CD4-positive, alpha-beta T cell (primary cell): ENCODE measurements around the gene VPS51. TPM values are rescaled to one million over a fixed set of nuclear protein-coding genes. Genes with fewer than 3 reads are reported as not detected.
"Not testable (repeated sequence)": the region's sequence is repeated elsewhere in the genome, so short reads cannot be mapped to it uniquely, and the experiment has no call there.

Source experiments
- ATAC-seq: fragments of 200-7000 bp; cut with Tn5 transposase; one replicate; pipeline ENCODE4 v1.10.0; 2022; ENCODE audit warnings: mild to moderate bottlenecking; ENCODE audit not compliant: poor library complexity
- CTCF ChIA-PET: fragments of 350-600 bp; sonication (Branson Sonifier 250); formaldehyde crosslinking; loops from one replicate; lab custom pipeline; 2021; ENCODE audit warnings: antibody characterized with exemption, inconsistent platforms; lab: Charles Lee
- POLR2A ChIA-PET: fragments of 350-600 bp; sonication (Branson Sonifier 250); formaldehyde crosslinking; loops from one replicate; lab custom pipeline; 2021; ENCODE audit warnings: antibody characterized with exemption, inconsistent platforms; lab: Charles Lee
- DNase-seq, 14 experiments: peaks; one replicate each; pipeline ENCODE4 v3.0.0-alpha.2; 2013 to 2020; ENCODE audit warnings: mixed read lengths in 2 of 14
- H3K27ac ChIP-seq, 2 donors: one replicate each; pipeline versions ENCODE4 v1.5.1 to v1.7.0; 2013; ENCODE audit warnings: low read length in 2 of 2, low read depth in 1 of 2, mild to moderate bottlenecking in 1 of 2
- H3K27me3 ChIP-seq, 2 experiments: 1 replicate in 1 of 2; 2 replicates in 1 of 2; pipeline versions ENCODE4 v1.6.1 to v1.7.0; 2013; ENCODE audit warnings: low read length in 2 of 2, control low read depth in 1 of 2, mild to moderate bottlenecking in 1 of 2, moderate library complexity in 1 of 2; ENCODE audit not compliant: insufficient read depth in 2 of 2, control insufficient read depth in 1 of 2
- H3K36me3 ChIP-seq: one replicate; pipeline ENCODE4 v1.6.1; 2013; ENCODE audit warnings: low read length, control low read depth; ENCODE audit not compliant: insufficient read depth
- H3K4me1 ChIP-seq: one replicate; pipeline ENCODE4 v1.6.1; 2013; ENCODE audit warnings: low read length, control low read depth; ENCODE audit not compliant: insufficient read depth
- H3K4me3 ChIP-seq: one replicate; pipeline ENCODE4 v1.5.1; 2013; ENCODE audit warnings: mild to moderate bottlenecking, low read length, moderate library complexity
- H3K9me3 ChIP-seq, 2 experiments: 1 replicate in 1 of 2; 2 replicates in 1 of 2; pipeline versions ENCODE4 v1.6.1 to v1.7.0; 2013; ENCODE audit warnings: low read length in 2 of 2, mild to moderate bottlenecking in 2 of 2, control low read depth in 1 of 2, moderate library complexity in 1 of 2; ENCODE audit not compliant: control insufficient read depth in 1 of 2, insufficient read depth in 1 of 2
- H3K27ac Mint-ChIP-seq: one replicate; pipeline ENCODE4 v1.8.0; 2020; ENCODE audit warnings: mixed read lengths
- H3K27me3 Mint-ChIP-seq: one replicate; pipeline ENCODE4 v1.8.0; 2021; ENCODE audit warnings: mixed read lengths
- H3K36me3 Mint-ChIP-seq: one replicate; pipeline ENCODE4 v1.8.0; 2021; ENCODE audit warnings: low read depth, mixed read lengths
- H3K4me1 Mint-ChIP-seq: one replicate; pipeline ENCODE4 v1.8.0; 2021; ENCODE audit warnings: low read depth, mixed read lengths
- H3K4me3 Mint-ChIP-seq: one replicate; pipeline ENCODE4 v1.8.0; 2020; ENCODE audit warnings: mild to moderate bottlenecking, mixed read lengths
- H3K9me3 Mint-ChIP-seq: one replicate; pipeline ENCODE4 v1.8.0; 2020; ENCODE audit warnings: mixed read lengths
- intact Hi-C, 2 experiments: fragments of 100-400 bp; cut with DNase I in 1 of 2; cut with micrococcal nuclease in 1 of 2; formaldehyde crosslinking; loops; one replicate each; pipeline versions ENCODE4 v1.15.1 to v1.9.0; 2023 to 2025; cut with DNase I, micrococcal nuclease
- total RNA-seq, 174 experiments: library from RNA in 2 of 174; stranded (reverse) in 2 of 174; gene quantifications; one replicate each; pipeline ENCODE4 v1.2.3 and lab custom pipeline; 2021 to 2026
- TF ChIP-seq, protein P1 (sequence below): fragments of 200-600 bp; IDR thresholded peaks from one replicate; pipeline ENCODE4 v1.8.0; 2022; ENCODE audit warnings: antibody characterized with exemption, mild to moderate bottlenecking

The VPS51 gene
- total RNA-seq, 2 experiments from 2014 or later, result 243 to 246 TPM

DNA sequence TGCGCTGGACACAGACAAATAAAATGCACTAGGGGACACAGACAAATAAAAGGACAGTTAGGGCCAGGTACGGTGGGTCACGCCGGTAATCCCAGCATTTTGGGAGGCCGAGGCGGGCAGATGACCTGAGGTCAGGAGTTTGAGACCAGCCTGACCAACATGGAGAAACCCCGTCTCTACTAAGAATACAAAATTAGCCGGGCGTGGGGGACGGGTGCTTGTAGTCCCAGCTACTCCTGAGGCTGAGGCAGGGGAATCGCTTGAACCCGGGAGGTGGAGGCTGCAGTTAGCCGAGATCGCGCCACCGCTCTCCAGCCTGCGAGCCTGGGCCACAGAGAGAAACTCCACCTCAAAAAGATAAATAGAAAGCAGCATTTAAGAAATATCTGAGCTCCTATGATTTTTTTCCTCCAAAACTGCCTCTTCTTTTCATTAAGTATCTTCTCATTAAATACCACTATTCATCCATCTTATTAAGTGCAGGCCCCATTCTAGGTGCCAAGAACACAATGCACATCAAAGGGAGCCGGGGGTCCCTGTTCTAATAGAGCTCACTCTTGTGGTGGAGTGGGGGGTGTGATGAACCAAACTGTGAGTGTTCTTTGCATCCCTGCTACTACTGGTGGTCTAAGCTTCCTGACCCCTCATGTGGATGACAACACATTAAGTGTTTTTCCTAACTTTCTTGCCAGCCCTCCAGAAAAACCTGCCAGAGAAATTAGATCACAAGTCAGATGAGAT, 22.3 kb downstream of the VPS51 start:
- H3K36me3 ChIP-seq, result peaks cover 40% of the 10 kb centered on the region
- CTCF ChIA-PET, result interaction anchor here (0.9 to 5.3 kb wide), 6 partner anchors 8 to 340 kb away, joined by 3 to 23 read pairs (median 6); partner anchors contain the start of genes ARL2 and SF1
- H3K4me1 ChIP-seq, result peaks cover 66% of the 10 kb centered on the region
- peaks cover 54% of the 10 kb centered on the region for H3K4me1 Mint-ChIP-seq
- no peak for ATAC-seq
- H3K4me3 ChIP-seq, result no peak overlapping the region
- H3K9me3 ChIP-seq, result no peaks in the 10 kb centered on the region
- no peaks in the 10 kb centered on the region for H3K27me3 ChIP-seq
- POLR2A ChIA-PET, result interaction anchor here (0.8 to 3.2 kb wide), 32 partner anchors 9 to 772 kb away, joined by 3 to 57 read pairs (median 5); partner anchors contain the start of genes ARL2, CAPN1, CCDC85B and EHD1
- TF ChIP-seq, protein P1, sequence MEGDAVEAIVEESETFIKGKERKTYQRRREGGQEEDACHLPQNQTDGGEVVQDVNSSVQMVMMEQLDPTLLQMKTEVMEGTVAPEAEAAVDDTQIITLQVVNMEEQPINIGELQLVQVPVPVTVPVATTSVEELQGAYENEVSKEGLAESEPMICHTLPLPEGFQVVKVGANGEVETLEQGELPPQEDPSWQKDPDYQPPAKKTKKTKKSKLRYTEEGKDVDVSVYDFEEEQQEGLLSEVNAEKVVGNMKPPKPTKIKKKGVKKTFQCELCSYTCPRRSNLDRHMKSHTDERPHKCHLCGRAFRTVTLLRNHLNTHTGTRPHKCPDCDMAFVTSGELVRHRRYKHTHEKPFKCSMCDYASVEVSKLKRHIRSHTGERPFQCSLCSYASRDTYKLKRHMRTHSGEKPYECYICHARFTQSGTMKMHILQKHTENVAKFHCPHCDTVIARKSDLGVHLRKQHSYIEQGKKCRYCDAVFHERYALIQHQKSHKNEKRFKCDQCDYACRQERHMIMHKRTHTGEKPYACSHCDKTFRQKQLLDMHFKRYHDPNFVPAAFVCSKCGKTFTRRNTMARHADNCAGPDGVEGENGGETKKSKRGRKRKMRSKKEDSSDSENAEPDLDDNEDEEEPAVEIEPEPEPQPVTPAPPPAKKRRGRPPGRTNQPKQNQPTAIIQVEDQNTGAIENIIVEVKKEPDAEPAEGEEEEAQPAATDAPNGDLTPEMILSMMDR, result peak; percentile 60
- H3K27ac ChIP-seq, result peak overlapping the region; percentile 5
- H3K9me3 Mint-ChIP-seq, result no peaks in the 10 kb centered on the region
- H3K27ac Mint-ChIP-seq, result peak overlapping the region; percentile 91
- H3K36me3 Mint-ChIP-seq, result peaks cover 61% of the 10 kb centered on the region
- DNase-seq, result no peak
- peak overlapping the region; percentile 96 for H3K4me3 Mint-ChIP-seq
- intact Hi-C loops, result loop anchor here (1.0 to 10.0 kb wide), 6 partner anchors 8 to 407 kb away; partner anchors contain the start of genes PPP2R5B (in 1 of the 2) and SCYL1 (in 1 of the 2)
- no peaks in the 10 kb centered on the region for H3K27me3 Mint-ChIP-seq

DNA sequence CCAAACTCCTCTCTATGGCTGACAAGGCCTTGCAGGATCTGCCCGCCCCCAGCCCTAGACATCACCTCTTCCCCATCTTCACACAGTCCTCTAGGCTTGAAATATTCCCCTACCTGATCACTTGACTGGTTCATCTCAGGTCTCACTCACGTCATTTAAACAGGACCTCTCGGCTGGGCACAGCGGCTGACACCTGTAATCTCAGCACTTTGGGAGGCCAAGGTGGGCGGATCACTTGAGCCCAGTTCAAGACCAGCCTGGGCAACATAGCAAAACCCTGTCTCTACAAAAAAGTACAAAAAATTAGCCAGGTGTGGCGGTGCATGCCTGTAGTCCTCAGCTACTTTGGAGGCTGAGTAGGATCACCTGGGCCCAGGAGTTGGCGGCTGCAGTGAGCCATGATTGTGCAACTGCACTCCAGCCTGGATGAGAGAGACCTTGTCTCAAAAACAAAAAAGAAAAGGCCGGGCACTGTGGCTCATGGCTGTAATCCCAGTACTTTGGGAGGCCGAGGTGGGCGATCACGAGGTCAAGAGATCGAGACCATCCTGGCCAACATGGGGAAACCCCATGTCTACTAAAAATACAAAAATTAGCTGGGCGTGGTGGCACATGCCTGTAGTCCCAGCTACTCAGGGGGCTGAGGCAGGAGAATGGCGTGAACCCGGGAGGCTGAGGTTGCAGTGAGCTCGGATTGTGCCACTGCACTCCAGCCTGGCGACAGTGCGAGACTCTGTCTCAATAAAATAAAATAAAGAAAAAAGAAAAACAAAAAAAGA, 23.1 kb downstream of the VPS51 start:
- H3K4me1 Mint-ChIP-seq, result peaks cover 49% of the 10 kb centered on the region
- not testable (repeated sequence) for H3K27me3 Mint-ChIP-seq, H3K9me3 Mint-ChIP-seq, ATAC-seq, H3K9me3 ChIP-seq, H3K27me3 ChIP-seq, H3K4me3 ChIP-seq
- H3K4me3 Mint-ChIP-seq, result peak overlapping the region; percentile 100
- H3K27ac Mint-ChIP-seq, result peak overlapping the region; percentile 100
- H3K36me3 Mint-ChIP-seq, result peaks cover 61% of the 10 kb centered on the region
- intact Hi-C loops, result loop anchor here (1.0 to 10.0 kb wide), 6 partner anchors 9 to 406 kb away; partner anchors contain the start of genes PPP2R5B (in 1 of the 2) and SCYL1 (in 1 of the 2)
- H3K4me1 ChIP-seq, result peaks cover 67% of the 10 kb centered on the region
- CTCF ChIA-PET, result interaction anchor here (1.7 to 5.3 kb wide), 3 partner anchors 9 to 105 kb away, joined by 7 to 23 read pairs (median 14); partner anchors contain the start of gene ARL2
- peaks cover 41% of the 10 kb centered on the region for H3K36me3 ChIP-seq
- DNase-seq, result peak in 1 of 14 experiments; percentile 29
- POLR2A ChIA-PET, result interaction anchor here (2.1 to 3.2 kb wide), 5 partner anchors 16 to 380 kb away, joined by 8 to 57 read pairs (median 15); partner anchors contain the start of genes ARL2, CAPN1, MALAT1 and SAC3D1
- H3K27ac ChIP-seq, result peak overlapping the region in 1 of 2 donors; percentile 5

DNA sequence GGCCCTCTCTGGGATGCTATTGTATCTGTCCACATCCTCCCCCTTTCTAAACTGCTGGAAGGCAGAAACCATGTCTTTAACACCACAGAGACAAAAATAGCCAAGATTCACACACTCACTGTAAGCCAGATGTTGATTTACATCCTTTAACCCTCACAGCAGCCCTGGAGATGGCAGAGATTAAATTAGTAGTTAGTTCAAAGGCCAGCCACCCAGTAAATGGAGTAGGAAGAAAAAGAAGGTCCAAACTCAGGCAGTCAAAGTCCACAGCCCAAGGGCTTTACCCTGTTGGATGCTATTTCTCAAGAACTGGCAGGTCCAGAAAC, 23.6 kb downstream of the VPS51 start:
- Mint-ChIP-seq H3K4me1 (peaks cover 51% of the 10 kb centered on the region), H3K9me3 (no peaks in the 10 kb centered on the region), H3K27ac (peak overlapping the region; percentile 100), H3K4me3 (peak overlapping the region; percentile 100), H3K36me3 (peaks cover 67% of the 10 kb centered on the region), H3K27me3 (no peaks in the 10 kb centered on the region)
- peaks cover 46% of the 10 kb centered on the region for H3K36me3 ChIP-seq
- no peaks in the 10 kb centered on the region for H3K27me3 ChIP-seq
- H3K27ac ChIP-seq, result no peak overlapping the region
- ChIA-PET CTCF (interaction anchor here (5.3 kb wide), 1 partner anchor 10 kb away, joined by 23 read pairs; no protein-coding TSS in a partner anchor), POLR2A (interaction anchor here (3.2 to 3.6 kb wide), 3 partner anchors 8 to 379 kb away, joined by 25 to 73 read pairs (median 57); partner anchors contain the start of genes MALAT1, SYVN1 and TM7SF2)
- no peak overlapping the region for H3K4me3 ChIP-seq
- no peaks in the 10 kb centered on the region for H3K9me3 ChIP-seq
- H3K4me1 ChIP-seq, result peaks cover 67% of the 10 kb centered on the region
- TF ChIP-seq, protein P1, result no peak
- ATAC-seq, result no peak
- intact Hi-C loops, result loop anchor here (2.0 to 10.0 kb wide), 5 partner anchors 107 to 405 kb away; partner anchors contain the start of genes PPP2R5B (in 1 of the 2) and SCYL1 (in 1 of the 2)
- peak in 1 of 14 experiments; percentile 6 for DNase-seq
